H9 (cell line): ENCODE data around the gene SESTD1. TPM values are rescaled to one million over a fixed set of nuclear protein-coding genes. Genes with fewer than 3 reads are reported as not detected.
"Not testable (repeated sequence)": the region's sequence is repeated elsewhere in the genome, so short reads cannot be mapped to it uniquely, and the experiment has no call there.

ENCODE experiments used
- DNase-seq: peaks from one replicate; pipeline ENCODE4 v3.0.0-alpha.2; 2017
- H2AFZ ChIP-seq: one replicate; pipeline ENCODE4 v1.6.1; 2013; ENCODE audit warnings: mild to moderate bottlenecking, low read length, control low read depth, moderate library complexity
- H2AK5ac ChIP-seq: 2 replicates; pipeline ENCODE4 v1.6.1; 2013; ENCODE audit warnings: low read length, control low read depth, mixed read lengths; ENCODE audit not compliant: insufficient read length
- H2BK120ac ChIP-seq: one replicate; pipeline ENCODE4 v1.6.1; 2013; ENCODE audit warnings: low read depth, mild to moderate bottlenecking, low read length, control low read depth, inconsistent platforms; ENCODE audit not compliant: poor library complexity, severe bottlenecking
- H2BK12ac ChIP-seq: 2 replicates; pipeline ENCODE4 v1.6.1; 2013; ENCODE audit warnings: low read length, control low read depth, mixed read lengths, low read depth; ENCODE audit not compliant: insufficient read length
- H2BK15ac ChIP-seq: 2 replicates; pipeline ENCODE4 v1.6.1; 2013; ENCODE audit warnings: low read depth, low read length, control low read depth
- H2BK20ac ChIP-seq: one replicate; pipeline ENCODE4 v1.6.1; 2013; ENCODE audit warnings: low read depth, mild to moderate bottlenecking, low read length, control low read depth, inconsistent platforms; ENCODE audit not compliant: poor library complexity, severe bottlenecking
- H2BK5ac ChIP-seq: 2 replicates; pipeline ENCODE4 v1.6.1; 2013; ENCODE audit warnings: low read length, control low read depth, mixed read lengths; ENCODE audit not compliant: insufficient read length
- H3K14ac ChIP-seq: 2 replicates; pipeline ENCODE4 v1.6.1; 2013; ENCODE audit warnings: low read length, control low read depth; ENCODE audit not compliant: insufficient read depth
- H3K18ac ChIP-seq: 2 replicates; pipeline ENCODE4 v1.6.1; 2013; ENCODE audit warnings: low read depth, mild to moderate bottlenecking, mixed read lengths, low read length, control low read depth; ENCODE audit not compliant: insufficient read length
- H3K23ac ChIP-seq: 2 replicates; pipeline ENCODE4 v1.6.1; 2013; ENCODE audit warnings: low read length, control low read depth, mixed read lengths, low read depth; ENCODE audit not compliant: insufficient read length
- H3K23me2 ChIP-seq: 2 replicates; pipeline ENCODE4 v1.6.1; 2013; ENCODE audit warnings: low read depth, mild to moderate bottlenecking, mixed read lengths, low read length, control low read depth; ENCODE audit not compliant: insufficient read length, poor library complexity, severe bottlenecking
- H3K27ac ChIP-seq: 2 replicates; pipeline ENCODE4 v1.5.1; 2013; ENCODE audit warnings: low read length, control low read depth, mixed read lengths, low read depth; ENCODE audit not compliant: insufficient read length
- H3K27me3 ChIP-seq: 2 replicates; pipeline ENCODE4 v1.6.1; 2013; ENCODE audit warnings: low read length, control low read depth, inconsistent platforms; ENCODE audit not compliant: insufficient read depth
- H3K4ac ChIP-seq: 2 replicates; pipeline ENCODE4 v1.6.1; 2013; ENCODE audit warnings: low read depth, mild to moderate bottlenecking, control low read depth, inconsistent platforms, low read length, moderate library complexity
- H3K4me1 ChIP-seq: 2 replicates; pipeline ENCODE4 v1.6.1; 2013; ENCODE audit warnings: low read length, control low read depth, inconsistent platforms; ENCODE audit not compliant: insufficient read depth
- H3K4me2 ChIP-seq: 2 replicates; pipeline ENCODE4 v1.6.1; 2013; ENCODE audit warnings: low read length, control low read depth, mixed read lengths; ENCODE audit not compliant: insufficient read length, insufficient read depth
- H3K56ac ChIP-seq: 2 replicates; pipeline ENCODE4 v1.6.1; 2013; ENCODE audit warnings: low read depth, mild to moderate bottlenecking, mixed read lengths, low read length, control low read depth; ENCODE audit not compliant: insufficient read length
- H3K79me1 ChIP-seq: 2 replicates; pipeline ENCODE4 v1.6.1; 2013; ENCODE audit warnings: low read depth, mild to moderate bottlenecking, moderate library complexity, low read length, control low read depth, inconsistent platforms; ENCODE audit not compliant: insufficient read depth, poor library complexity, severe bottlenecking
- H3K79me2 ChIP-seq: 2 replicates; pipeline ENCODE4 v1.6.1; 2013; ENCODE audit warnings: low read length, control low read depth, inconsistent platforms; ENCODE audit not compliant: insufficient read depth
- H3K9ac ChIP-seq: 2 replicates; pipeline ENCODE4 v1.6.1; 2013; ENCODE audit warnings: low read length, control low read depth, mixed read lengths; ENCODE audit not compliant: insufficient read length; ENCODE audit errors: extremely low read depth
- H3K9me3 ChIP-seq: one replicate; pipeline ENCODE4 v1.6.1; 2013; ENCODE audit warnings: low read depth, low read length, inconsistent platforms; ENCODE audit not compliant: control insufficient read depth
- H3T11ph ChIP-seq: one replicate; pipeline ENCODE4 v1.6.1; 2013; ENCODE audit warnings: mild to moderate bottlenecking, low read length, control low read depth, inconsistent platforms
- H4K20me1 ChIP-seq: one replicate; pipeline ENCODE4 v1.6.1; 2013; ENCODE audit not compliant: control insufficient read depth, insufficient read length, insufficient read depth
- H4K5ac ChIP-seq: 2 replicates; pipeline ENCODE4 v1.6.1; 2013; ENCODE audit warnings: low read depth, mild to moderate bottlenecking, mixed read lengths, low read length, control low read depth; ENCODE audit not compliant: insufficient read length
- H4K8ac ChIP-seq: replicated peaks from 2 replicates; pipeline ENCODE4 v1.6.1; 2013; ENCODE audit warnings: low read length, control low read depth, mixed read lengths, low read depth; ENCODE audit not compliant: insufficient read length
- H4K91ac ChIP-seq: 2 replicates; pipeline ENCODE4 v1.6.1; 2013; ENCODE audit warnings: low read depth, mild to moderate bottlenecking, moderate library complexity, mixed read lengths, low read length, control low read depth; ENCODE audit not compliant: insufficient read length
- H3K27ac Mint-ChIP-seq, 3 experiments: 2 replicates in 2 of 3; 3 replicates in 1 of 3; pipeline ENCODE4 v1.8.0; 2020 to 2021; ENCODE audit warnings: mixed read lengths in 3 of 3, mild to moderate bottlenecking in 1 of 3, moderate library complexity in 1 of 3
- H3K27me3 Mint-ChIP-seq: 2 replicates; pipeline ENCODE4 v1.8.0; 2021; ENCODE audit warnings: low read depth, mild to moderate bottlenecking, moderate library complexity, mixed read lengths
- H3K36me3 Mint-ChIP-seq, 3 experiments: 2 replicates in 2 of 3; 3 replicates in 1 of 3; pipeline ENCODE4 v1.8.0; 2020 to 2021; ENCODE audit warnings: low read depth in 3 of 3, mixed read lengths in 3 of 3; ENCODE audit not compliant: insufficient read depth in 1 of 3
- H3K4me1 Mint-ChIP-seq, 2 experiments: 2 replicates each; pipeline ENCODE4 v1.8.0; 2020; ENCODE audit warnings: mixed read lengths in 2 of 2
- H3K4me3 Mint-ChIP-seq, 2 experiments: 2 replicates in 1 of 2; 3 replicates in 1 of 2; pipeline ENCODE4 v1.8.0; 2020 to 2021; ENCODE audit warnings: mild to moderate bottlenecking in 2 of 2, mixed read lengths in 2 of 2, moderate library complexity in 1 of 2
- H3K9me3 Mint-ChIP-seq, 2 experiments: 2 replicates in 1 of 2; 3 replicates in 1 of 2; pipeline ENCODE4 v1.8.0; 2020; ENCODE audit warnings: mild to moderate bottlenecking in 2 of 2, mixed read lengths in 2 of 2, moderate library complexity in 1 of 2
- WGBS: extraction: QIAGEN DNeasy Blood & Tissue Kit; methylation state at CpG from one replicate; pipeline ENCODE4 v1.1.7; 2013; ENCODE audit warnings: missing lambda C conversion rate, low lambda C conversion rate, mixed read lengths; ENCODE audit not compliant: insufficient read length; ENCODE audit errors: extremely low coverage; 5-methylcytosine and 5-hydroxymethylcytosine counted together
- total RNA-seq: library from RNA; stranded (reverse); gene quantifications from 2 replicates; pipeline ENCODE4 v1.2.1, GENCODE V29; 2021
- TF ChIP-seq, protein P1 (sequence below): fragments of 200-600 bp; sonication (generic); conservative IDR thresholded peaks from 3 replicates; pipeline ENCODE4 v1.8.0; 2021; ENCODE audit warnings: antibody characterized with exemption, mild to moderate bottlenecking

Gene SESTD1
- total RNA-seq, 1 experiment from 2014 or later = 44.4 TPM

DNA sequence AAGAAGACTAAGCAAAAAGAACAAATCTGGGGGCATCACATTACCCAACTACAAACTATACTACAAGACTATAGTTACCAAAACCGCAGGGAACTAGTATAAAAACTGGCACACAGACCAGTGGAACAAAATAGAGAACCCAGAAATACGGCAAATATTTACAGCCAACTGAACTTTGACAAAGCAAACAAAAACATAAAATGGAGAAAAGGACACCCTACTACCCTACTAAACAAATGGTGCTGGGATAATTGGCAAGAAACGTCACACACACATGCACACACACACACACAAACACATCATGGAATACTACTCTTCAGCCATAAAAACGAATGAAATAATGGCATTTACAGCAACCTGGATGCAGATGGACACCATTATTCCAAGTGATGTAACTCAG lies 53.3 kb downstream of the SESTD1 start:
- H3K4me2 ChIP-seq = no peak overlapping the region
- no peak overlapping the region for H3K18ac ChIP-seq
- no peak overlapping the region for H3T11ph ChIP-seq
- H3K4me1 Mint-ChIP-seq = no peaks in the 10 kb centered on the region
- no peak overlapping the region for H3K27ac Mint-ChIP-seq
- H3K79me2 ChIP-seq = no peaks in the 10 kb centered on the region; the same call in 1 of the 2 replicates
- H3K23ac ChIP-seq = no peak overlapping the region
- TF ChIP-seq, protein P1, sequence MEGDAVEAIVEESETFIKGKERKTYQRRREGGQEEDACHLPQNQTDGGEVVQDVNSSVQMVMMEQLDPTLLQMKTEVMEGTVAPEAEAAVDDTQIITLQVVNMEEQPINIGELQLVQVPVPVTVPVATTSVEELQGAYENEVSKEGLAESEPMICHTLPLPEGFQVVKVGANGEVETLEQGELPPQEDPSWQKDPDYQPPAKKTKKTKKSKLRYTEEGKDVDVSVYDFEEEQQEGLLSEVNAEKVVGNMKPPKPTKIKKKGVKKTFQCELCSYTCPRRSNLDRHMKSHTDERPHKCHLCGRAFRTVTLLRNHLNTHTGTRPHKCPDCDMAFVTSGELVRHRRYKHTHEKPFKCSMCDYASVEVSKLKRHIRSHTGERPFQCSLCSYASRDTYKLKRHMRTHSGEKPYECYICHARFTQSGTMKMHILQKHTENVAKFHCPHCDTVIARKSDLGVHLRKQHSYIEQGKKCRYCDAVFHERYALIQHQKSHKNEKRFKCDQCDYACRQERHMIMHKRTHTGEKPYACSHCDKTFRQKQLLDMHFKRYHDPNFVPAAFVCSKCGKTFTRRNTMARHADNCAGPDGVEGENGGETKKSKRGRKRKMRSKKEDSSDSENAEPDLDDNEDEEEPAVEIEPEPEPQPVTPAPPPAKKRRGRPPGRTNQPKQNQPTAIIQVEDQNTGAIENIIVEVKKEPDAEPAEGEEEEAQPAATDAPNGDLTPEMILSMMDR = no peak
- no peak overlapping the region for H2BK12ac ChIP-seq
- no peak overlapping the region for H2AFZ ChIP-seq
- no peak overlapping the region for H2BK20ac ChIP-seq
- no peak for DNase-seq
- peaks cover 23 to 36% (median 27%) of the 10 kb centered on the region in 3 experiments; a peak in 6 of 7 replicates for H3K36me3 Mint-ChIP-seq
- no peaks in the 10 kb centered on the region for H4K20me1 ChIP-seq
- no peak overlapping the region for H4K8ac ChIP-seq
- H3K4me3 Mint-ChIP-seq = no peak overlapping the region
- H3K27me3 Mint-ChIP-seq = peaks cover 2% of the 10 kb centered on the region; the same call in 1 of the 2 replicates
- H2AK5ac ChIP-seq = no peak overlapping the region
- WGBS = no CpG with 5 or more reads among the region's 4 CpGs
- H3K27me3 ChIP-seq = no peaks in the 10 kb centered on the region
- no peak overlapping the region for H4K5ac ChIP-seq
- no peaks in the 10 kb centered on the region for H3K79me1 ChIP-seq
- H3K9me3 Mint-ChIP-seq = peaks cover 34 to 43% of the 10 kb centered on the region in 2 experiments
- H3K14ac ChIP-seq = no peak overlapping the region
- H3K56ac ChIP-seq = no peak overlapping the region
- H2BK15ac ChIP-seq = no peak overlapping the region
- H3K9ac ChIP-seq = no peak overlapping the region
- no peak overlapping the region for H2BK120ac ChIP-seq
- H3K4ac ChIP-seq = no peak overlapping the region
- H3K27ac ChIP-seq = no peak overlapping the region
- H3K9me3 ChIP-seq = no peaks in the 10 kb centered on the region
- no peaks in the 10 kb centered on the region for H3K23me2 ChIP-seq
- no peak overlapping the region for H2BK5ac ChIP-seq
- no peak overlapping the region for H4K91ac ChIP-seq
- no peaks in the 10 kb centered on the region for H3K4me1 ChIP-seq

DNA sequence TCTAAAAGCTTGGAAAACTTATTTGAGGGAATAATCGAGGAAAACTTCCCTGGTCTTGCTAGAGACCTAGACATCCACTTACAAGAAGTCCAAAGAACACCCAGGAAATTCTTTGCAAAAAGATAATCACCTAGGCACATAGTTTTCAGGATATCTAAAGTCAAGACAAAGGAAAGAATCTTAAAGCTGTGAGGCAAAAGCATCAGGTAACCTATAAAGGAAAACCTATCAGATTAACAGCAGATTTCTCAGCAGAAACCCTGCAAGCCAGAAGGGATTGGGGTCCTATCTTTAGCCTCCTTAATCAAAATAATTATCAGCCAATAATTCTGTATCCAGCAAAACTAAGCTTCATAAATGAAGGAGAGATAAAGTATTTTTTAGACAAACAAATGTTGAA lies 56.4 kb downstream of the SESTD1 start:
- H3K4me1 Mint-ChIP-seq, H3K27me3 Mint-ChIP-seq, H3K4me2 ChIP-seq, H3K4ac ChIP-seq, H4K5ac ChIP-seq, H2AK5ac ChIP-seq, H3K18ac ChIP-seq, H2BK12ac ChIP-seq, H3K9ac ChIP-seq, H3K14ac ChIP-seq, H2AFZ ChIP-seq, H2BK15ac ChIP-seq, H2BK20ac ChIP-seq, H4K20me1 ChIP-seq, H3K4me3 Mint-ChIP-seq, DNase-seq, H2BK120ac ChIP-seq, H3K79me2 ChIP-seq, H4K8ac ChIP-seq, H2BK5ac ChIP-seq, H3K27ac ChIP-seq, H3K27me3 ChIP-seq, H3K56ac ChIP-seq, H3K23ac ChIP-seq, H3K4me1 ChIP-seq, H3K27ac Mint-ChIP-seq, H3K9me3 ChIP-seq, H4K91ac ChIP-seq, H3K79me1 ChIP-seq, H3T11ph ChIP-seq, H3K23me2 ChIP-seq: not testable (repeated sequence)
- H3K9me3 Mint-ChIP-seq = peaks cover 39 to 41% of the 10 kb centered on the region in 2 experiments
- peaks cover 15 to 46% (median 33%) of the 10 kb centered on the region in 3 experiments; a peak in 6 of 7 replicates for H3K36me3 Mint-ChIP-seq
- no CpG with 5 or more reads among the region's 1 CpG for WGBS
